ENCODE data around the gene KCNH8.

KCNH8 gene

DNA sequence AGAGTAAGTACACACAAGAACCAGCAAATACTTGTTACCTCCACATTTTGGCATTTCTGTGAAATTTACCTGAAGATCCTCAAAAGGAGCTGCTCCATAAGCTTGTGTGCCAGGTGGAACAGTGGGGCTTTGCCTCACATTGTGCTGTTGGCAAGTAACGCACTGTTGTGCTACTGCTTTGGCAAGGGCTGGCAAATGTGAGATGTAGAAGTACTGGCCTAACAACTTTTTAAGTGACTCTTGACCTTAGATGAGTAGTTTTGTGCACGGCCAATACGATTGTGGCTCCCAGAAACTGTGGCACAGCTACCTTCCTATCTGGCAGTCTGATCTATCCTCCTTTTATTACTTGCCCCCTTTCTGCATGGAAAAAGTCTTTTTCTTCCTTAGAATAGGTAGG, 337.0 kb downstream of the KCNH8 start:
- Histone ChIP-seq H3K27me3 (ENCODE audit: insufficient read depth, poor library complexity, severe bottlenecking) (no peaks in the 10 kb centered on the region), H3K9me3 (ENCODE audit: severe bottlenecking) (no peaks in the 10 kb centered on the region), H3K36me3 (ENCODE audit: low read depth) (no peaks in the 10 kb centered on the region), H3K27ac (ENCODE audit: poor library complexity, severe bottlenecking) (no peak overlapping the region), H3K4me3 (ENCODE audit: severe bottlenecking) (no peak overlapping the region), H3K4me1 (ENCODE audit: insufficient read depth, poor library complexity, severe bottlenecking) (no peaks in the 10 kb centered on the region)
- TF ChIP-seq, protein P1, sequence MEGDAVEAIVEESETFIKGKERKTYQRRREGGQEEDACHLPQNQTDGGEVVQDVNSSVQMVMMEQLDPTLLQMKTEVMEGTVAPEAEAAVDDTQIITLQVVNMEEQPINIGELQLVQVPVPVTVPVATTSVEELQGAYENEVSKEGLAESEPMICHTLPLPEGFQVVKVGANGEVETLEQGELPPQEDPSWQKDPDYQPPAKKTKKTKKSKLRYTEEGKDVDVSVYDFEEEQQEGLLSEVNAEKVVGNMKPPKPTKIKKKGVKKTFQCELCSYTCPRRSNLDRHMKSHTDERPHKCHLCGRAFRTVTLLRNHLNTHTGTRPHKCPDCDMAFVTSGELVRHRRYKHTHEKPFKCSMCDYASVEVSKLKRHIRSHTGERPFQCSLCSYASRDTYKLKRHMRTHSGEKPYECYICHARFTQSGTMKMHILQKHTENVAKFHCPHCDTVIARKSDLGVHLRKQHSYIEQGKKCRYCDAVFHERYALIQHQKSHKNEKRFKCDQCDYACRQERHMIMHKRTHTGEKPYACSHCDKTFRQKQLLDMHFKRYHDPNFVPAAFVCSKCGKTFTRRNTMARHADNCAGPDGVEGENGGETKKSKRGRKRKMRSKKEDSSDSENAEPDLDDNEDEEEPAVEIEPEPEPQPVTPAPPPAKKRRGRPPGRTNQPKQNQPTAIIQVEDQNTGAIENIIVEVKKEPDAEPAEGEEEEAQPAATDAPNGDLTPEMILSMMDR (IDR thresholded peaks at IDR 0.05; ENCODE audit: poor library complexity, severe bottlenecking), result no peak
- ATAC-seq (ENCODE audit: low read depth) (no peak), DNase-seq (ENCODE audit: low spot score) (no peak)

DNA sequence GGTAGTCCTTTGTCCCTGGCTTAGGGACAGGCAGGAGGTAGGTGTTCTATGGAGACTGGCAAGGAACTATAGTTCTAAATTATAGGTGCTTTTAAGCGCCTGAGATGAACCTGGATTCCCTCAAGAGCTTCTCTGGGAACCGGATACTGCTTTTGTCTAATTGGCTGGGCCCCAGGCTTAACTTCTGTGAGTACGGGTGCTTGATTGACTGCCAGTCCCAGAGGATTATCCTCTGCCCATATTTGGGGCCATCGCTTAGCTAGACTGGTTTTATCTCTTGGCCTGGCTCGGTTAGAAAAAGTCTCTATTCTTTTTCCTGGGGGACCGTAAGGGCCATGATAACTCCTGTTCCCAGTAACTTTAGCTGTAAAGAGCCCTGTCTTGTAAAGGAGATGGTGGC, 339.1 kb downstream of the KCNH8 start:
- TF ChIP-seq, protein P1 (IDR thresholded peaks at IDR 0.05; ENCODE audit: poor library complexity, severe bottlenecking), result no peak
- no peak for ATAC-seq (ENCODE audit: low read depth)
- Histone ChIP-seq H3K4me1 (ENCODE audit: insufficient read depth, poor library complexity, severe bottlenecking) (no peaks in the 10 kb centered on the region), H3K36me3 (ENCODE audit: low read depth) (no peaks in the 10 kb centered on the region), H3K27ac (ENCODE audit: poor library complexity, severe bottlenecking) (no peak overlapping the region), H3K27me3 (ENCODE audit: insufficient read depth, poor library complexity, severe bottlenecking) (no peaks in the 10 kb centered on the region), H3K9me3 (ENCODE audit: severe bottlenecking) (no peaks in the 10 kb centered on the region), H3K4me3 (ENCODE audit: severe bottlenecking) (no peak overlapping the region)
- DNase-seq (ENCODE audit: low spot score), result no peak

DNA sequence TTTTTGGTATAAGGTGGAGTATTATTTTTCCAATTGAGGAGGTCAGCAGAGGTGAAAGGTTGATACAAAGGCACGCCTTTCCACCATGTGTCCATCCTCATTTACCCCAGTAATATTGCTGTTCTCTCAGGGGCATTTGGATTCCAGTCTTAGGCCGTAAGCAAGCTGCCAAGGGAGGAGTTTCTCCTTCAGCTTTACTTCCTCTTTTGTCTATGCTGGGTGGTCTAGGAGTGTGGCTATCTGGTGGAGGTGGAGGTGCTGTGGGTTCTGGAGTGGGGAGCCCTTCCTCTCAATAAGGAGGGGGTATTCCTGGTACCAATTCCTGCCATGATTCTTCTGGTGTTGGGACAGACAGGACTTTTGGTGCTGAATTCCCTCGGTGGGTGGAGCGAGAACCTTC, 340.6 kb downstream of the KCNH8 start:
- no peak overlapping the region for H3K27ac ChIP-seq (ENCODE audit: poor library complexity, severe bottlenecking)
- H3K36me3 ChIP-seq (ENCODE audit: low read depth), result no peaks in the 10 kb centered on the region
- ATAC-seq (ENCODE audit: low read depth) (no peak), DNase-seq (ENCODE audit: low spot score) (no peak)
- TF ChIP-seq, protein P1 (IDR thresholded peaks at IDR 0.05; ENCODE audit: poor library complexity, severe bottlenecking), result no peak
- H3K9me3 ChIP-seq (ENCODE audit: severe bottlenecking), result no peaks in the 10 kb centered on the region
- no peaks in the 10 kb centered on the region for H3K4me1 ChIP-seq (ENCODE audit: insufficient read depth, poor library complexity, severe bottlenecking)
- H3K4me3 ChIP-seq (ENCODE audit: severe bottlenecking), result no peak overlapping the region
- no peaks in the 10 kb centered on the region for H3K27me3 ChIP-seq (ENCODE audit: insufficient read depth, poor library complexity, severe bottlenecking)

DNA sequence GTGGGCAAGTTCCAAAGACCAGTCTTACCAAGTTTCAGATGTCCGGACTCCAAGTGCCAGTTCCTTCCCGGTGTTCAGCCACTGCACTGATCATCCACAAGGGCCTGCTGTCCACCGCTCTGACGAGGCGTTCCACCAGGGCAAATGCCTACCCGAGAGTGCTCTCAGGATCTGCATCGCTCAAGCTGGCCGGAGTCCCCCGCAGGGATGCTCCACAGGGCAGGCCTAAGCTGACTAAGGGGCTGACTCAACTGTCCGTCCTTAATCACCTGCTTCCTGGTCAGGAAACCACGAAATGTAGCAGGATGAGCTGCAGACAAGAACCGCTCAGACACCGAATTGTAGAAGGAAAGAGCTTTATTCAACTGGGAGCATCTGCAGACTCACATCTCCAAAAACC, 341.6 kb downstream of the KCNH8 start:
- ATAC-seq (ENCODE audit: low read depth), result no peak
- no peak for DNase-seq (ENCODE audit: low spot score)
- H3K27ac ChIP-seq (ENCODE audit: poor library complexity, severe bottlenecking), result no peak overlapping the region
- no peaks in the 10 kb centered on the region for H3K4me1 ChIP-seq (ENCODE audit: insufficient read depth, poor library complexity, severe bottlenecking)
- TF ChIP-seq, protein P1 (IDR thresholded peaks at IDR 0.05; ENCODE audit: poor library complexity, severe bottlenecking), result no peak
- no peaks in the 10 kb centered on the region for H3K27me3 ChIP-seq (ENCODE audit: insufficient read depth, poor library complexity, severe bottlenecking)
- H3K4me3 ChIP-seq (ENCODE audit: severe bottlenecking), result no peak overlapping the region
- H3K9me3 ChIP-seq (ENCODE audit: severe bottlenecking), result no peaks in the 10 kb centered on the region
- H3K36me3 ChIP-seq (ENCODE audit: low read depth), result no peaks in the 10 kb centered on the region

DNA sequence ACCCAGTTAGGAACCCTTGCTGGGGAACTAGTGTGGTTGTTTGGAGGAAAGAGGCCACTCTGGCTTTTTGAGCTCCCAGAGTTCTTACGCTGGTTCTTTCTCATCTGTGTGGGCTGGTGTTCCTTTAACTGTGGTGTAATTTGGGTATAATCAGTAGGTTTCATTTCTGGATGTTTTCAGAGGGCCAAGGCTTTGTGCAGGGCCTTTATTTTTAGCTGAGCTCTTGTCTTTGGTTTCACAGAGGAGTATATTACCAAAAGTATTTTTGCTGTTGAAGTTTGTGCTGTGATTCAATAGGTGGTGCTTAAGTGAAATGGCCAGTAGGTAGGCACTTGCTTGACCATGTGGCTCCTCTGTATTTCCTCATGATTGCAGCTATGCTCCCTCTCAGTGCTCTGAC, 357.9 kb downstream of the KCNH8 start:
- H3K9me3 ChIP-seq (ENCODE audit: severe bottlenecking), result no peaks in the 10 kb centered on the region
- TF ChIP-seq, protein P1 (IDR thresholded peaks at IDR 0.05; ENCODE audit: poor library complexity, severe bottlenecking), result no peak
- H3K36me3 ChIP-seq (ENCODE audit: low read depth), result no peaks in the 10 kb centered on the region
- no peak overlapping the region for H3K4me3 ChIP-seq (ENCODE audit: severe bottlenecking)
- no peak overlapping the region for H3K27ac ChIP-seq (ENCODE audit: poor library complexity, severe bottlenecking)
- no peaks in the 10 kb centered on the region for H3K4me1 ChIP-seq (ENCODE audit: insufficient read depth, poor library complexity, severe bottlenecking)
- no peak for ATAC-seq (ENCODE audit: low read depth)
- no peak for DNase-seq (ENCODE audit: low spot score)
- no peaks in the 10 kb centered on the region for H3K27me3 ChIP-seq (ENCODE audit: insufficient read depth, poor library complexity, severe bottlenecking)
